B cell (primary cell): ENCODE results near the gene AURKA. TPM values are rescaled to one million over a fixed set of nuclear protein-coding genes. Genes with fewer than 3 reads are reported as not detected.
"Not testable (repeated sequence)": the region's sequence is repeated elsewhere in the genome, so short reads cannot be mapped to it uniquely, and the experiment has no call there.

ENCODE experiments used
- ATAC-seq: fragments of 200-7000 bp; cut with Tn5 transposase; one replicate; pipeline ENCODE4 v1.10.0; 2021; ENCODE audit warnings: low read depth, mild to moderate bottlenecking, moderate number of reproducible peaks, moderate library complexity
- CTCF ChIA-PET: fragments of 350-600 bp; sonication (Branson Sonifier 250); formaldehyde crosslinking; loops from one replicate; lab custom pipeline; 2021; ENCODE audit warnings: antibody characterized with exemption, inconsistent platforms; lab: Charles Lee
- POLR2A ChIA-PET: fragments of 350-600 bp; sonication (Branson Sonifier 250); formaldehyde crosslinking; loops from one replicate; lab custom pipeline; 2021; ENCODE audit warnings: antibody characterized with exemption; lab: Charles Lee
- DNase-seq: peaks from one replicate; pipeline ENCODE4 v3.0.0; 2013
- H2AFZ ChIP-seq: 2 replicates; pipeline ENCODE4 v1.6.1; 2012; ENCODE audit warnings: mild to moderate bottlenecking, low read depth, low read length; ENCODE audit not compliant: insufficient read depth, poor library complexity, severe bottlenecking
- H3K27ac ChIP-seq, 2 donors: 1 replicate in 1 of 2; 2 replicates in 1 of 2; pipeline ENCODE4 v1.5.1; 2012 to 2013; ENCODE audit warnings: low read length in 2 of 2, mild to moderate bottlenecking in 2 of 2, moderate library complexity in 1 of 2
- H3K27me3 ChIP-seq, 4 experiments: fragments of 200-600 bp in 1 of 4; sonication (generic) in 1 of 4; replicated peaks in 1 of 4; 1 replicate in 2 of 4; 2 replicates in 2 of 4; pipeline versions ENCODE4 v1.6.1 to v1.7.0; 2013 to 2016; ENCODE audit warnings: low read length in 3 of 4, mild to moderate bottlenecking in 2 of 4, mixed read lengths in 1 of 4, moderate library complexity in 1 of 4; ENCODE audit not compliant: insufficient read depth in 4 of 4, control insufficient read depth in 3 of 4; ENCODE audit errors: control extremely low read depth in 1 of 4
- H3K36me3 ChIP-seq, 2 experiments: replicated peaks in 1 of 2; 1 replicate in 1 of 2; 2 replicates in 1 of 2; pipeline versions ENCODE4 v1.6.1 to v1.7.1; 2013; ENCODE audit warnings: low read length in 1 of 2; ENCODE audit not compliant: insufficient read depth in 2 of 2, control insufficient read depth in 1 of 2; ENCODE audit errors: control extremely low read depth in 1 of 2, extremely low read depth in 1 of 2
- H3K4me1 ChIP-seq, 2 donors: fragments of 200-600 bp in 1 of 2; sonication (generic) in 1 of 2; 1 replicate in 1 of 2; 2 replicates in 1 of 2; pipeline versions ENCODE4 v1.5.1 to v1.6.1; 2013 to 2017; ENCODE audit warnings: low read length in 2 of 2; ENCODE audit not compliant: control insufficient read depth in 2 of 2, insufficient read depth in 2 of 2
- H3K4me2 ChIP-seq: replicated peaks from 2 replicates; pipeline ENCODE3; 2012; ENCODE audit warnings: mild to moderate bottlenecking, low read depth, low read length; ENCODE audit not compliant: poor library complexity, severe bottlenecking
- H3K4me3 ChIP-seq, 5 experiments: fragments of 200-600 bp in 1 of 5; sonication (generic) in 1 of 5; 1 replicate in 3 of 5; 2 replicates in 2 of 5; pipeline versions ENCODE4 v1.5.1 to v1.7.0; 2011 to 2016; ENCODE audit warnings: low read length in 4 of 5, mild to moderate bottlenecking in 4 of 5, low read depth in 2 of 5, control low read depth in 1 of 5, moderate library complexity in 1 of 5; ENCODE audit not compliant: insufficient read depth in 1 of 5; ENCODE audit errors: control extremely low read depth in 1 of 5, extremely low read depth in 1 of 5
- H3K79me2 ChIP-seq: fragments of 200-600 bp; sonication (generic); one replicate; pipeline ENCODE4 v1.6.0; 2016; ENCODE audit warnings: low read length; ENCODE audit not compliant: control insufficient read depth, insufficient read depth
- H3K9ac ChIP-seq: fragments of 200-600 bp; sonication (generic); 2 replicates; pipeline ENCODE4 v1.6.1; 2017; ENCODE audit warnings: mild to moderate bottlenecking, low read length, moderate library complexity
- H3K9me3 ChIP-seq, 3 donors: one replicate each; pipeline versions ENCODE4 v1.6.1 to v1.7.1; 2013; ENCODE audit warnings: low read length in 2 of 3; ENCODE audit not compliant: control insufficient read depth in 2 of 3, insufficient read depth in 1 of 3; ENCODE audit errors: control extremely low read depth in 1 of 3
- H4K20me1 ChIP-seq: 2 replicates; pipeline ENCODE4 v1.6.0; 2012; ENCODE audit warnings: mild to moderate bottlenecking, low read length; ENCODE audit not compliant: insufficient read depth, control insufficient read depth, poor library complexity, severe bottlenecking
- H3K27ac Mint-ChIP-seq: one replicate; pipeline ENCODE4 v1.8.0; 2021; ENCODE audit warnings: mixed read lengths
- H3K27me3 Mint-ChIP-seq: one replicate; pipeline ENCODE4 v1.8.0; 2021; ENCODE audit warnings: mixed read lengths
- H3K4me1 Mint-ChIP-seq: one replicate; pipeline ENCODE4 v1.8.0; 2021; ENCODE audit warnings: mixed read lengths
- H3K4me3 Mint-ChIP-seq: one replicate; pipeline ENCODE4 v1.8.0; 2021; ENCODE audit warnings: mixed read lengths
- H3K9me3 Mint-ChIP-seq: one replicate; pipeline ENCODE4 v1.8.0; 2022; ENCODE audit warnings: mixed read lengths; ENCODE audit not compliant: insufficient read depth
- EZH2 ChIP-seq: IDR thresholded peaks from 2 replicates; pipeline ENCODE4 v1.6.1; 2012; ENCODE audit warnings: borderline replicate concordance, low read depth, mild to moderate bottlenecking, moderate library complexity, low read length; ENCODE audit not compliant: insufficient read depth, poor library complexity, severe bottlenecking
- WGBS: methylation state at CpG from one replicate; pipeline ENCODE4 v1.1.5; 2013; ENCODE audit warnings: missing lambda C conversion rate; ENCODE audit not compliant: insufficient coverage; 5-methylcytosine and 5-hydroxymethylcytosine counted together
- intact Hi-C: fragments of 100-400 bp; cut with micrococcal nuclease; formaldehyde crosslinking; loops from one replicate; pipeline ENCODE4 v1.10.0; 2022
- polyA plus RNA-seq: library from polyadenylated mRNA; depleted of rRNA; stranded (reverse); fragments of >200 nt; gene quantifications from 2 replicates; pipeline ENCODE4 v1.2.3, GENCODE V29; 2012
- total RNA-seq, 2 donors: library from RNA; stranded (reverse); fragments of 120-200 nt in 1 of 2; gene quantifications; 1 replicate in 1 of 2; 2 replicates in 1 of 2; pipeline versions ENCODE4 v1.2.3 to v1.2.4, GENCODE V29; 2013 to 2022
- TF ChIP-seq, protein P1 (sequence below): fragments of 200-600 bp; IDR thresholded peaks from one replicate; pipeline ENCODE4 v1.8.0; 2022; ENCODE audit warnings: antibody characterized with exemption, mild to moderate bottlenecking

The AURKA gene
- total and polyA plus RNA-seq, 2 donors (not counting 1 experiment from before 2014, with no cell fraction given): 0.86 to 3.9 TPM

DNA sequence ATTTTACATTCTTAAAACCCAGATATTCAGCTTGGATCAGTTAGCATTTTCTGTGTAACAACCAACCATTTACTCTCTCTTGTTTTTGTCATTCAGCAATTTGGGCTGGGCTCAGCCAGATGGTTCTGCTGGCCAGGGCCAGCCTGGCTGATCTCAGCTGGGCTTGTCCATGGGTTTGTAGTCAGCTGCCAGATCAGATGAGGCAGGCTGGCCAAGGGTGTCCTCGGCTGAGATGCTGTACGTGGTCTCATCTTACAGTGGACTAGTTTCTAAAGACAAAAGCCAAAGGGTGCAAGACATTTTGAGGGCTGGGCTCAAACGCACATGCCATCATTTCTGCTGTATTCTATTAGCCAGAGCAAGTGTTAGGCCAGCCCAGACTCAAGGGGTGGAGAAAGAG is 49.2 kb downstream of the AURKA start:
- POLR2A ChIA-PET: no interaction called here
- CTCF ChIA-PET: no interaction called here
- Histone ChIP-seq H3K27ac (no peak overlapping the region), H3K4me1 (no peaks in the 10 kb centered on the region), H2AFZ (no peak overlapping the region), H3K9me3 (no peaks in the 10 kb centered on the region), H3K79me2 (no peaks in the 10 kb centered on the region), H3K27me3 (peaks cover 0 to 28% (median 7%) of the 10 kb centered on the region in 4 experiments), H3K4me3 (no peak overlapping the region), H3K9ac (no peak overlapping the region), H3K36me3 (no peaks in the 10 kb centered on the region), H3K4me2 (no peak overlapping the region), H4K20me1 (no peaks in the 10 kb centered on the region)
- DNase-seq (no peak), ATAC-seq (no peak)
- intact Hi-C loops: no loop called here
- Mint-ChIP-seq H3K4me3 (no peak overlapping the region), H3K27me3 (peaks cover 66% of the 10 kb centered on the region), H3K4me1 (peaks cover 5% of the 10 kb centered on the region), H3K27ac (no peak overlapping the region), H3K9me3 (no peaks in the 10 kb centered on the region)
- WGBS: 92% methylated on average over 3 of the region's 3 CpGs
- TF ChIP-seq, protein P1, sequence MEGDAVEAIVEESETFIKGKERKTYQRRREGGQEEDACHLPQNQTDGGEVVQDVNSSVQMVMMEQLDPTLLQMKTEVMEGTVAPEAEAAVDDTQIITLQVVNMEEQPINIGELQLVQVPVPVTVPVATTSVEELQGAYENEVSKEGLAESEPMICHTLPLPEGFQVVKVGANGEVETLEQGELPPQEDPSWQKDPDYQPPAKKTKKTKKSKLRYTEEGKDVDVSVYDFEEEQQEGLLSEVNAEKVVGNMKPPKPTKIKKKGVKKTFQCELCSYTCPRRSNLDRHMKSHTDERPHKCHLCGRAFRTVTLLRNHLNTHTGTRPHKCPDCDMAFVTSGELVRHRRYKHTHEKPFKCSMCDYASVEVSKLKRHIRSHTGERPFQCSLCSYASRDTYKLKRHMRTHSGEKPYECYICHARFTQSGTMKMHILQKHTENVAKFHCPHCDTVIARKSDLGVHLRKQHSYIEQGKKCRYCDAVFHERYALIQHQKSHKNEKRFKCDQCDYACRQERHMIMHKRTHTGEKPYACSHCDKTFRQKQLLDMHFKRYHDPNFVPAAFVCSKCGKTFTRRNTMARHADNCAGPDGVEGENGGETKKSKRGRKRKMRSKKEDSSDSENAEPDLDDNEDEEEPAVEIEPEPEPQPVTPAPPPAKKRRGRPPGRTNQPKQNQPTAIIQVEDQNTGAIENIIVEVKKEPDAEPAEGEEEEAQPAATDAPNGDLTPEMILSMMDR: no peak
- no peak for TF ChIP-seq EZH2

- H3K4me3 ChIP-seq, H3K27me3 ChIP-seq, H3K9ac ChIP-seq, H3K4me1 ChIP-seq, H3K4me2 ChIP-seq, H2AFZ ChIP-seq, intact Hi-C loops, H3K27ac ChIP-seq, H4K20me1 ChIP-seq, H3K4me1 Mint-ChIP-seq, CTCF ChIA-PET, POLR2A ChIA-PET, H3K27ac Mint-ChIP-seq, H3K79me2 ChIP-seq, H3K4me3 Mint-ChIP-seq, DNase-seq, ATAC-seq, H3K9me3 Mint-ChIP-seq, H3K36me3 ChIP-seq: not testable (repeated sequence)
- peaks cover 0 to 10% (median 0%) of the 10 kb centered on the region in 3 donors for H3K9me3 ChIP-seq
- 87% methylated on average over 8 of the region's 8 CpGs for WGBS
- H3K27me3 Mint-ChIP-seq: peaks cover 43% of the 10 kb centered on the region
These were observed 55.3 kb downstream of the AURKA start for GRCh38 chr20:56336709-56337108.
